Retinal pigment epithelial cell (primary cell): ENCODE data around the gene MCM7.

Experiments
- DNase-seq: peaks from one replicate; pipeline ENCODE4 v3.0.0-alpha.2; 2010; ENCODE audit warnings: low read depth
- H3K4me3 ChIP-seq: 2 replicates; pipeline ENCODE4 v1.5.1; 2011; ENCODE audit warnings: mild to moderate bottlenecking, low read length, control low read depth, moderate library complexity
- CTCF ChIP-seq: conservative IDR thresholded peaks from 2 replicates; pipeline ENCODE4 v1.5.1; 2011; ENCODE audit warnings: low read depth, low read length, control low read depth, inconsistent platforms

Gene MCM7

GRCh38 chr7:100102950-100103840, 2.0 kb upstream of the MCM7 start:
- no peak overlapping the region for H3K4me3 ChIP-seq
- DNase-seq: no peak
- no peak for TF ChIP-seq CTCF

DNA sequence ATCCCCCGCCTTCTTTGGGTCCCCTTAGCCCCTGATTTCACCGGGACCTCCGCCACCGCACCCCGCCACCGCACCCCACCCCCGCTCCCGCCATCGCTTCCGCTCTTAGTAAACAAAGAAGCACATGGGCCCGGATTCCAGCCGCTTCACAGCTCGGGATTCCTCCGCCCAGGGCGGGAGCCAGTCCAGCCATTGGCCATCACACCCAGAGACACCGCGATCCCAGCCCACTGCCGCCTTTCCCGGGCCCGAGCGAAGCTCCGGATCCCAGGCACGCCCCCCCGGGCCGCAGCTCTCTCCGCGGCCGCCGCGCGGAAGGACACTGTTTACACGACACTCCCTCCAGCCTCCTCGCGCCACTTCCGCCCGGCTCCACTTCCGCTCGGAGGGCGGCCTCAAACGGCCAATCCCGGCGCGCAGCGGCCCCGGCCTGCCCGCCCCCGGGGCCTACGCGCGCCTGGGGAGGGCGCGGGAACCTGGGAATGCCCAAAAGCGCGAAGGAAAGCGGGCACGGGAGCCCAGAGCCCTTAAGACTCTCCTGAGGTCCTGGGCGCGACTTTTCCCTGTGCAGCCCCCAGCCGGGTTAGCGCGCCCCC, 679 bp downstream of the MCM7 start:
- DNase-seq: peak; percentile 94
- H3K4me3 ChIP-seq: peak overlapping the region; percentile 94
- TF ChIP-seq CTCF: no peak

- H3K4me3 ChIP-seq: peak overlapping the region; percentile 94
- TF ChIP-seq CTCF: no peak
- DNase-seq: no peak
Observed at GRCh38 chr7:100099452-100099851, 1.7 kb downstream of the MCM7 start.

GRCh38 chr7:100098913-100099312, 2.3 kb downstream of the MCM7 start:
- TF ChIP-seq CTCF: no peak
- no peak for DNase-seq
- H3K4me3 ChIP-seq: peak overlapping the region; percentile 94

GRCh38 chr7:100095704-100096103, 5.5 kb downstream of the MCM7 start:
- DNase-seq: no peak
- no peak for TF ChIP-seq CTCF
- no peak overlapping the region for H3K4me3 ChIP-seq

DNA sequence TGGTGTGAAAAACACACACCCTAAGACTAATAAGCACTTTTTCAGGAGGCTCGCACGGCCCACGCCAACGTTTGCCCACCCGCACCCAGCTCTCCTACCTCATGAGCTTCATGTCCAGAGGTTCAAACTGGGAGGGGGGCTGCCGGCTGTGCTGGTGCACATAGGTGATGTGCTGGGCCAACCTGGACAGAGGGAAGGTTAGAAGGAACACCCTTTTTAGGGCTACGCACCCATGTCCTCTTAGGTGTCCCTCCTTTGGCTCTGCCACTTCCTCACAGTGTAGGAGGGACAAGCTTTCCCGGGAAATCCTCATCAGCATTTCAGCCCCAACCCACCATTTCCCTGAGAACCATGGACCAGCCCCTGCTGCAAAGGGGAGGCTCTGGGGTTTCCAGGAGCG, 5.9 kb downstream of the MCM7 start:
- DNase-seq: no peak
- no peak overlapping the region for H3K4me3 ChIP-seq
- no peak for TF ChIP-seq CTCF
